ENCODE results near the gene SMIM21.

The SMIM21 gene

GRCh38 chr18:75454022-75454795 lies 26.7 kb upstream of the SMIM21 start:
- Histone ChIP-seq H3K27me3 (replicated peaks in 2 of 5; ENCODE audit: control insufficient read depth in 4 of 5, insufficient read depth in 5 of 5, low read length in 4 of 5) (peaks cover 8 to 51% (median 18%) of the 10 kb centered on the region in 5 experiments), H3K4me1 (ENCODE audit: control extremely low read depth in 1 of 4, control insufficient read depth in 4 of 4, insufficient read depth in 4 of 4, low read length in 3 of 4) (peaks cover 3 to 16% (median 14%) of the 10 kb centered on the region in 4 experiments), H3K36me3 (ENCODE audit: control insufficient read depth in 4 of 4, insufficient read depth in 4 of 4, low read length in 3 of 4) (no peaks in the 10 kb centered on the region), H3K27ac (ENCODE audit: insufficient read depth in 1 of 2, low read depth in 1 of 2, low read length in 2 of 2, poor library complexity in 1 of 2, severe bottlenecking in 2 of 2) (no peak overlapping the region), H3K4me3 (ENCODE audit: control insufficient read depth in 1 of 7, extremely low read depth in 1 of 7, insufficient read depth in 4 of 7, low read depth in 2 of 7, low read length in 6 of 7) (no peak overlapping the region), H3K9me3 (ENCODE audit: control extremely low read depth in 1 of 5, control insufficient read depth in 4 of 5, insufficient read depth in 2 of 5, low read depth in 1 of 5, low read length in 4 of 5) (peaks cover 0 to 15% (median 2%) of the 10 kb centered on the region in 5 experiments)
- POLR2A ChIA-PET = no interaction called here
- CTCF ChIA-PET = interaction anchor here (1.5 kb wide), 1 partner anchor 11 kb away, joined by 5 read pairs; no protein-coding TSS in a partner anchor
- 94% methylated on average over 11 of the region's 14 CpGs for WGBS (ENCODE audit: insufficient coverage)
- no peak for DNase-seq

GRCh38 chr18:75450906-75451305 lies 23.4 kb upstream of the SMIM21 start:
- POLR2A ChIA-PET = no interaction called here
- Histone ChIP-seq H3K36me3 (ENCODE audit: control insufficient read depth in 4 of 4, insufficient read depth in 4 of 4, low read length in 3 of 4) (no peaks in the 10 kb centered on the region), H3K4me3 (ENCODE audit: control insufficient read depth in 1 of 7, extremely low read depth in 1 of 7, insufficient read depth in 4 of 7, low read depth in 2 of 7, low read length in 6 of 7) (no peak overlapping the region), H3K9me3 (ENCODE audit: control extremely low read depth in 1 of 5, control insufficient read depth in 4 of 5, insufficient read depth in 2 of 5, low read depth in 1 of 5, low read length in 4 of 5) (peaks cover 0 to 5% (median 3%) of the 10 kb centered on the region in 5 experiments), H3K4me1 (ENCODE audit: control extremely low read depth in 1 of 4, control insufficient read depth in 4 of 4, insufficient read depth in 4 of 4, low read length in 3 of 4) (peaks cover 0 to 8% (median 8%) of the 10 kb centered on the region in 4 experiments), H3K27me3 (replicated peaks in 2 of 5; ENCODE audit: control insufficient read depth in 4 of 5, insufficient read depth in 5 of 5, low read length in 4 of 5) (peaks cover 2 to 37% (median 11%) of the 10 kb centered on the region in 5 experiments), H3K27ac (ENCODE audit: insufficient read depth in 1 of 2, low read depth in 1 of 2, low read length in 2 of 2, poor library complexity in 1 of 2, severe bottlenecking in 2 of 2) (no peak overlapping the region)
- CTCF ChIA-PET = interaction anchor here (1.6 kb wide), 1 partner anchor 9 kb away, joined by 3 read pairs; no protein-coding TSS in a partner anchor
- DNase-seq = no peak
- 100% methylated on average over 1 of the region's 3 CpGs for WGBS (ENCODE audit: insufficient coverage)

- peaks cover 0 to 2% (median 0%) of the 10 kb centered on the region in 5 experiments for H3K9me3 ChIP-seq (ENCODE audit: control extremely low read depth in 1 of 5, control insufficient read depth in 4 of 5, insufficient read depth in 2 of 5, low read depth in 1 of 5, low read length in 4 of 5)
- POLR2A ChIA-PET = no interaction called here
- WGBS (ENCODE audit: insufficient coverage) = 100% methylated on average over 2 of the region's 5 CpGs
- no peak overlapping the region for H3K27ac ChIP-seq (ENCODE audit: insufficient read depth in 1 of 2, low read depth in 1 of 2, low read length in 2 of 2, poor library complexity in 1 of 2, severe bottlenecking in 2 of 2)
- CTCF ChIA-PET = interaction anchor here (0.7 to 2.1 kb wide), 3 partner anchors 10 to 33 kb away, joined by 3 to 5 read pairs (median 3); no protein-coding TSS in a partner anchor
- H3K4me3 ChIP-seq (ENCODE audit: control insufficient read depth in 1 of 7, extremely low read depth in 1 of 7, insufficient read depth in 4 of 7, low read depth in 2 of 7, low read length in 6 of 7) = no peak overlapping the region
- DNase-seq = no peak
- H3K27me3 ChIP-seq (replicated peaks in 2 of 5; ENCODE audit: control insufficient read depth in 4 of 5, insufficient read depth in 5 of 5, low read length in 4 of 5) = peaks cover 0 to 39% (median 5%) of the 10 kb centered on the region in 5 experiments
- H3K4me1 ChIP-seq (ENCODE audit: control extremely low read depth in 1 of 4, control insufficient read depth in 4 of 4, insufficient read depth in 4 of 4, low read length in 3 of 4) = no peaks in the 10 kb centered on the region
- H3K36me3 ChIP-seq (ENCODE audit: control insufficient read depth in 4 of 4, insufficient read depth in 4 of 4, low read length in 3 of 4) = no peaks in the 10 kb centered on the region
Observed at GRCh38 chr18:75441896-75442295, 14.4 kb upstream of the SMIM21 start.

GRCh38 chr18:75439348-75439747 lies 11.8 kb upstream of the SMIM21 start:
- no peak for DNase-seq
- H3K4me1 ChIP-seq (ENCODE audit: control extremely low read depth in 1 of 4, control insufficient read depth in 4 of 4, insufficient read depth in 4 of 4, low read length in 3 of 4) = no peaks in the 10 kb centered on the region
- ChIA-PET CTCF (no interaction called here), POLR2A (no interaction called here)
- H3K36me3 ChIP-seq (ENCODE audit: control insufficient read depth in 4 of 4, insufficient read depth in 4 of 4, low read length in 3 of 4) = no peaks in the 10 kb centered on the region
- no peak overlapping the region for H3K27ac ChIP-seq (ENCODE audit: insufficient read depth in 1 of 2, low read depth in 1 of 2, low read length in 2 of 2, poor library complexity in 1 of 2, severe bottlenecking in 2 of 2)
- peaks cover 0 to 53% (median 10%) of the 10 kb centered on the region in 5 experiments for H3K27me3 ChIP-seq (replicated peaks in 2 of 5; ENCODE audit: control insufficient read depth in 4 of 5, insufficient read depth in 5 of 5, low read length in 4 of 5)
- H3K9me3 ChIP-seq (ENCODE audit: control extremely low read depth in 1 of 5, control insufficient read depth in 4 of 5, insufficient read depth in 2 of 5, low read depth in 1 of 5, low read length in 4 of 5) = peaks cover 0 to 2% (median 0%) of the 10 kb centered on the region in 5 experiments
- no peak overlapping the region for H3K4me3 ChIP-seq (ENCODE audit: control insufficient read depth in 1 of 7, extremely low read depth in 1 of 7, insufficient read depth in 4 of 7, low read depth in 2 of 7, low read length in 6 of 7)
- WGBS (ENCODE audit: insufficient coverage) = 93% methylated on average over 3 of the region's 4 CpGs

- Histone ChIP-seq H3K4me3 (ENCODE audit: control insufficient read depth in 1 of 7, extremely low read depth in 1 of 7, insufficient read depth in 4 of 7, low read depth in 2 of 7, low read length in 6 of 7) (no peak overlapping the region), H3K4me1 (ENCODE audit: control extremely low read depth in 1 of 4, control insufficient read depth in 4 of 4, insufficient read depth in 4 of 4, low read length in 3 of 4) (no peaks in the 10 kb centered on the region), H3K36me3 (ENCODE audit: control insufficient read depth in 4 of 4, insufficient read depth in 4 of 4, low read length in 3 of 4) (no peaks in the 10 kb centered on the region), H3K9me3 (ENCODE audit: control extremely low read depth in 1 of 5, control insufficient read depth in 4 of 5, insufficient read depth in 2 of 5, low read depth in 1 of 5, low read length in 4 of 5) (peaks cover 0 to 2% (median 0%) of the 10 kb centered on the region in 5 experiments), H3K27ac (ENCODE audit: insufficient read depth in 1 of 2, low read depth in 1 of 2, low read length in 2 of 2, poor library complexity in 1 of 2, severe bottlenecking in 2 of 2) (no peak overlapping the region), H3K27me3 (replicated peaks in 2 of 5; ENCODE audit: control insufficient read depth in 4 of 5, insufficient read depth in 5 of 5, low read length in 4 of 5) (peaks cover 0 to 57% (median 12%) of the 10 kb centered on the region in 5 experiments)
- 100% methylated on average over 3 of the region's 3 CpGs for WGBS (ENCODE audit: insufficient coverage)
- CTCF ChIA-PET = no interaction called here
- POLR2A ChIA-PET = no interaction called here
- DNase-seq = no peak
Observed at GRCh38 chr18:75438891-75439290, 11.4 kb upstream of the SMIM21 start.

GRCh38 chr18:75437979-75438378 lies 10.5 kb upstream of the SMIM21 start:
- no peaks in the 10 kb centered on the region for H3K4me1 ChIP-seq (ENCODE audit: control extremely low read depth in 1 of 4, control insufficient read depth in 4 of 4, insufficient read depth in 4 of 4, low read length in 3 of 4)
- H3K27ac ChIP-seq (ENCODE audit: insufficient read depth in 1 of 2, low read depth in 1 of 2, low read length in 2 of 2, poor library complexity in 1 of 2, severe bottlenecking in 2 of 2) = no peak overlapping the region
- DNase-seq = no peak
- POLR2A ChIA-PET = no interaction called here
- CTCF ChIA-PET = no interaction called here
- WGBS (ENCODE audit: insufficient coverage) = 88% methylated on average over 3 of the region's 3 CpGs
- H3K9me3 ChIP-seq (ENCODE audit: control extremely low read depth in 1 of 5, control insufficient read depth in 4 of 5, insufficient read depth in 2 of 5, low read depth in 1 of 5, low read length in 4 of 5) = peaks cover 0 to 2% (median 0%) of the 10 kb centered on the region in 5 experiments
- peaks cover 0 to 63% (median 16%) of the 10 kb centered on the region in 5 experiments for H3K27me3 ChIP-seq (replicated peaks in 2 of 5; ENCODE audit: control insufficient read depth in 4 of 5, insufficient read depth in 5 of 5, low read length in 4 of 5)
- no peaks in the 10 kb centered on the region for H3K36me3 ChIP-seq (ENCODE audit: control insufficient read depth in 4 of 4, insufficient read depth in 4 of 4, low read length in 3 of 4)
- H3K4me3 ChIP-seq (ENCODE audit: control insufficient read depth in 1 of 7, extremely low read depth in 1 of 7, insufficient read depth in 4 of 7, low read depth in 2 of 7, low read length in 6 of 7) = no peak overlapping the region

- no peak overlapping the region for H3K27ac ChIP-seq (ENCODE audit: insufficient read depth in 1 of 2, low read depth in 1 of 2, low read length in 2 of 2, poor library complexity in 1 of 2, severe bottlenecking in 2 of 2)
- no peak for DNase-seq
- H3K36me3 ChIP-seq (ENCODE audit: control insufficient read depth in 4 of 4, insufficient read depth in 4 of 4, low read length in 3 of 4) = no peaks in the 10 kb centered on the region
- no peak overlapping the region for H3K4me3 ChIP-seq (ENCODE audit: control insufficient read depth in 1 of 7, extremely low read depth in 1 of 7, insufficient read depth in 4 of 7, low read depth in 2 of 7, low read length in 6 of 7)
- peaks cover 0 to 51% (median 36%) of the 10 kb centered on the region in 5 experiments for H3K27me3 ChIP-seq (replicated peaks in 2 of 5; ENCODE audit: control insufficient read depth in 4 of 5, insufficient read depth in 5 of 5, low read length in 4 of 5)
- peaks cover 0 to 3% (median 0%) of the 10 kb centered on the region in 5 experiments for H3K9me3 ChIP-seq (ENCODE audit: control extremely low read depth in 1 of 5, control insufficient read depth in 4 of 5, insufficient read depth in 2 of 5, low read depth in 1 of 5, low read length in 4 of 5)
- 91% methylated on average over 8 of the region's 8 CpGs for WGBS (ENCODE audit: insufficient coverage)
- POLR2A ChIA-PET = no interaction called here
- CTCF ChIA-PET = no interaction called here
- H3K4me1 ChIP-seq (ENCODE audit: control extremely low read depth in 1 of 4, control insufficient read depth in 4 of 4, insufficient read depth in 4 of 4, low read length in 3 of 4) = no peaks in the 10 kb centered on the region
Observed at GRCh38 chr18:75433098-75433497, 5.6 kb upstream of the SMIM21 start.
